ENCODE measurements around the gene EIF2S1. TPM values are rescaled to one million over a fixed set of nuclear protein-coding genes. Genes with fewer than 3 reads are reported as not detected.

The EIF2S1 gene
- total and polyA plus RNA-seq, 2 experiments from 2014 or later, result 121 to 170 TPM

- Histone ChIP-seq H3F3A (replicated peaks; ENCODE audit: low read depth) (no peaks in the 10 kb centered on the region), H3K36me3 (ENCODE audit: insufficient read depth) (no peaks in the 10 kb centered on the region), H2AFZ (no peak overlapping the region), H3K9me2 (ENCODE audit: insufficient read depth) (no peaks in the 10 kb centered on the region), H3K79me2 (replicated peaks; ENCODE audit: insufficient read depth) (no peaks in the 10 kb centered on the region), H3K4me2 (no peak overlapping the region), H4K20me1 (replicated peaks; ENCODE audit: insufficient read depth) (no peaks in the 10 kb centered on the region), H3K4me3 (no peak overlapping the region), H3K27me3 (ENCODE audit: insufficient read depth) (peaks cover 6% of the 10 kb centered on the region; the same call in 1 of the 2 replicates), H3K4me1 (ENCODE audit: insufficient read depth) (no peaks in the 10 kb centered on the region), H3K27ac (ENCODE audit: low read depth) (no peak overlapping the region)
- Mint-ChIP-seq H3K27me3 (ENCODE audit: insufficient read depth, low read depth, poor library complexity) (peaks cover 10% of the 10 kb centered on the region), H3K9me3 (no peaks in the 10 kb centered on the region), H3K4me1 (peaks cover 7% of the 10 kb centered on the region; the same call in 2 of the 3 replicates), H3K36me3 (ENCODE audit: low read depth) (no peaks in the 10 kb centered on the region), H3K4me3 (no peak overlapping the region), H3K27ac (no peak overlapping the region)
- no peak for ATAC-seq
- DNase-seq (ENCODE audit: low spot score), result no peak
- no peak for TF ChIP-seq ZNF331 (CRISPR knock-in tag; IDR thresholded peaks at IDR 0.05; ENCODE audit: low read depth)
- TF ChIP-seq JUNB (IDR thresholded peaks at IDR 0.05; ENCODE audit: unreplicated experiment), result no peak
- TF ChIP-seq EZH2 (IDR thresholded peaks at IDR 0.05; ENCODE audit: low read depth, unreplicated experiment), result no peak
- TF ChIP-seq CTCF (conservative IDR thresholded peaks at IDR 0.05; ENCODE audit: low read depth in 2 of 2), result no peak
- no peak for TF ChIP-seq ZNF462 (CRISPR knock-in tag; IDR thresholded peaks at IDR 0.05)
- no peak for TF ChIP-seq NANOG (IDR thresholded peaks at IDR 0.05; ENCODE audit: borderline replicate concordance)
- no peak for TF ChIP-seq EZH2phosphoT487 (IDR thresholded peaks at IDR 0.05; ENCODE audit: unreplicated experiment)
- no peak for TF ChIP-seq ZNF114 (CRISPR knock-in tag; IDR thresholded peaks at IDR 0.05)
- no peak for TF ChIP-seq CREB1 (CRISPR knock-in tag; IDR thresholded peaks at IDR 0.05; ENCODE audit: low read depth)
- no peak for TF ChIP-seq POLR2AphosphoS5 (IDR thresholded peaks at IDR 0.05; ENCODE audit: low read depth)
- no peak for TF ChIP-seq STAT1 (IDR thresholded peaks at IDR 0.05; ENCODE audit: unreplicated experiment)
- TF ChIP-seq ETS1 (IDR thresholded peaks at IDR 0.05), result no peak
- no peak for TF ChIP-seq REST (IDR thresholded peaks at IDR 0.05; ENCODE audit: unreplicated experiment)
Observed at GRCh38 chr14:67405771-67406170, 45.6 kb downstream of the EIF2S1 start.

Data from GM23338 (cell line).